ENCODE results near the gene CREB5.
"Not testable (repeated sequence)": the region's sequence is repeated elsewhere in the genome, so short reads cannot be mapped to it uniquely, and the experiment has no call there.

CREB5 gene

DNA sequence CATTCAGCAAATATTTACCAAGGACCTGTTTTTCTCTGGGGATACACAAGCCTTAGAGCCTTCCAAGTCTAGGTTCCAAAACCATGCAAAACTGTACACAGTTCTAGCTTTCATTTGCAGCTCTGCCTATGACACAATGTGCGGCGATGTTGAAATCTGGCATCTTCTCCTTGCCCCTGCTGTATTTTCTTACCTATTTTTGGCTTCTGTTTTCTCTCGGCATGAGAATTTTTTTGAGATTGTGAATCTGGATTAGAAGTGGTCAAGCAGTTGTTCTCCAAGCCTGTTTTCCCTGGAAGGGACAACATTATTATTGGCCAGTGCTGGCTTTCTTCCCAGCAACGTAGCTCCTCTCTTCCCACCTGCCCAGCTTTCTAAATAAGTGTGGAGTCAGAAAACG lies 176.3 kb downstream of the CREB5 start:
- no peak for DNase-seq

DNA sequence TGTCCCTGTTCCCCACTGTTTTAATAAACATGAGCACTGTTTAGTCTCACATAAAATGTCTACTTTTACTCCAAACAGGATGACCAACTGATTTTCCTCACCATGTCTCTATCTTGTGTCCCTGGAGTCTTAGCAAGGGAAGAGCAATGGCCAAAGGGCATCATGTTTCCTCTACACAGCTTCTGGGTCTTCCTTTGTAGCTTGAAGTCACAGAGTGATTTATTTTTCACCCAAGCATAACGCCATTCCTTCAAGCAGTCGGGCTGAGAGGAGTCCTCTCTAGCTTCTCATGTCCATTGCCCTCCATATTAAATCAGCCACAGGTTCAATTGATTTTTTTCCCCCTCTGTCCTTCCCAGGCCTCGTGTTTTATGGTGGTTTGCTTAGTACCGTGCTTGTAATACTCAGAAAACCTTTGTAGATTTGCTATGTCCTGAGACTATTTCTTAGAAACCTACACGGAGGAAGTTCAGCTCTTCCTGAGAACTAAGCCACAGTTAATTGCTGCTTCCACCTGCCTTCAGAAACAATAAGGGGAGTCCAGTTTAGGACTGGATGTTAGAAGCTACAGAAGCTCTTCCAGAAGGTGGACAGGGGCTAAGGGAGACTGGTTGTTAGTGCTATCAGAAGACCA lies 178.8 kb downstream of the CREB5 start:
- DNase-seq = no peak

DNA sequence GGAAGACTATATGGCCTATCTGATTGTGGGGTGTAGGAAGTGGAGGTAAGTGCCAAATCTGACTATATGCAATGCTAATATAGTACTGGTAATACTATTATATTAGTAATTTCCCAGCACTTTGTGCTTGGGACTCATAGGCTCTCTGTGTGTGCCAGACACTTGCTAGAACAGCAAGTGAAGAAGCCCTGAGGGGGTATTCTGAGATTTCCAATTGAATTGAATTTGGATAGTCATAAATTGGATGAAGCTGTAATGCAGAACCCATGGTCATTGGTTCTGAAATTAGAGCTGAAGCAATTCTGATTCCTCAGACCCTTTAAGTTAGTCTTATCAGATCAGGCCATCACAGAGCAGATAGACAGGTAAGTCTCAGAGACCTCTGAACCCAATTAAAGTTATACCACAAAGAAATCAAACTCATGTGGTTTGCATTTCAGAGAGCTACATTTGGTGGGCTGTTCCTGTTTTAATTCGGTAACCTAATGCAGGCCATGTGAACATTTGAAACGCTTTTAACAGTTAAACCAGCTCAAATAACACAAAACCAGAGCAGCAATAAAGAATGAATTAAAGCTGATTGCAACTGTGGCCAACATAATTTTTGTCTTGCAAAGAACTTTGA lies 179.5 kb downstream of the CREB5 start:
- DNase-seq = no peak

DNA sequence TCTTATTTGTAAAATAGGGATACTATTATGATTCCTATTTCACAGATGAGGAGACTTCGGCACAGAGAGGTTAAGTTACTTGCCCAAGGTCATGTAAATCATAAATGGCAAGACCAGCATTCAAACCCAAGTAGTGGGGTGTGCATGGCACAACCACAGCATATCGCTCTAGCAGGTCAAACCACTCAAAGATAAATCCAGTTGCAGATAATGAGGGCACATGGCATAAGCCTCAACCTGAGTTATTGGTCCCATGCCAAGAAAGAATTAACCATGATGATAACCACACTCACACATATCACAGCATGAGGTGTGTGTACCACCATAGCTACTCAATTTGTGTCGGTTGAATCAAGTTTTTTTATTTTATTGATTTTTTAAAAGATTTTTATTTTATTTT lies 180.5 kb downstream of the CREB5 start:
- no peak for DNase-seq

- no peak for DNase-seq
These were observed 182.8 kb downstream of the CREB5 start for GRCh38 chr7:28595076-28595475.

DNA sequence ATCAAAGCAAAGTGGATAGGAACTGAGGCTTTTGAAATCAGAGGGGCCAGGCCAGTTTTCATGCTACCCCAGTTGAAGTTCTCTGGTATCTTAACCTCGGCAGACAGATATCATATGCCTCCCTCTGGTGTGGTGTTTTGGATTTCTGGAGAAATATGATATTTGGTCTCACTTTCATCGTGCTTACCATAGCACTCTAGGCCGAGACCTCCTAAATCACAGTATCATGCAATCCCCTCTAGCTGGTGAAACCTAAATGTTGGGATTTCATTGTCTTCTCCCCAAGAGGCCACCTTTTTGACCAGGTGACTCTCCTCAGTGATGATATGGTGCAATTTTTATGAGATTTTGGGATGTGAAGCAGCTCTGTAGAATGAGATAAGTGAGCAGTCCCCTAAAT lies 183.5 kb downstream of the CREB5 start:
- DNase-seq = no peak

- DNase-seq = no peak
These were observed 184.1 kb downstream of the CREB5 start for GRCh38 chr7:28596245-28596935.

DNA sequence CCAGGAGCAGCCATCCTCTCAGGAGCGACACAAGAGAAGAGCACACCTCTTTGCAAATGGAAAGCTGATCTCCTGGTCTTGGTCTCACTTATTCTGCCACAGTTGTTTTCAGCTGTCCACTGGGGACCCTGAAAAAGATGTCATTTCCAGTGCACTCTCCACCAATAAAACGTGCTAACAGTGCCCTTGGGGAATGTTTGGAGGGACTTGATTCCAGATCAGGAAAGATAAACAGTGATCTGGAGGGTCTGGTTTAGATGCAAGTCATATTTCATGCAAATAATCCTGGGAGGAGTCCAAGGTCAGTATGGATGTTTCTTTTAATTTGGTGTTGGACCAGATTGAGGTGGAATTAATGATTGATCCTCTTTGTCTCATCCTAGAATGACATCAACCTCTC lies 185.0 kb downstream of the CREB5 start:
- DNase-seq = no peak

DNA sequence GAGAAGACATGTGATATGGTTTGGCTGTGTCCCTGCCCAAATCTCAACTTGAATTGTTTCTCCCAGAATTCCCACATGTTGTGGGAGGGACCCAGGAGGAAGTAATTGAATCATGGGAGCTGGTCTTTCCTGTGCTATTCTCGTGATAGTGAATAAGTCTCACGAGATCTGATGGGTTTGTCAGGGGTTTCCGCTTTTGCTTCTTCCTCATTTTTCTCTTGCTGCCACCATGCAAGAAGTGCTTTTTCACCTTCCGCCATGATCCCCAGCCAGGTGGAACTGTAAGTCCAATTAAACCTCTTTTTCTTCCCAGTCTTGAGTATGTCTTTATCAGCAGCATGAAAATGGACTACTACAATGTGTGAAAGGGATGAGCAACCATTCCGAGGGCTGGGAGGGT lies 185.7 kb downstream of the CREB5 start:
- DNase-seq = not testable (repeated sequence)

DNA sequence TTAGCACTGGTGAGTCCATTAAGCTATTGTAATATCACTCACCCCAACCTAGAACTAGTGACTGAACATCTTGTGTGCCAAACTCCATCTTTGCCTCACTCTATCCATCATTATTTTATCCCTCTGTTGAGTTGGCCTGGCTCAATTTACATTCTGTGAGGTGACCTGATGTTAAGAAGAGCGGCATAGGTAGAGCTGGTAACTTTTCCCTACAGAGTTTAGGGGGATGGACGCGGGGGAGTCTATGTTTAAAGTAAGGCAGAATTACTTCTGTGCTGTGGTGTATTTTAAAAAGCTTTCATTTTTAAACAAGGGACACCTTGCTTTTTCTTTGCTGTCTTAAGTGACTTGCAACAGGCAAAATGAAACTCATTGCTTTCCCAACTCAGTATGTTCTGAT lies 186.3 kb downstream of the CREB5 start:
- DNase-seq = no peak

GRCh38 chr7:28599411-28599810 lies 187.1 kb downstream of the CREB5 start:
- DNase-seq = no peak

- no peak for DNase-seq
These were observed 190.0 kb downstream of the CREB5 start for GRCh38 chr7:28602282-28602681.

GRCh38 chr7:28605427-28606085 lies 193.2 kb downstream of the CREB5 start:
- no peak for DNase-seq

DNA sequence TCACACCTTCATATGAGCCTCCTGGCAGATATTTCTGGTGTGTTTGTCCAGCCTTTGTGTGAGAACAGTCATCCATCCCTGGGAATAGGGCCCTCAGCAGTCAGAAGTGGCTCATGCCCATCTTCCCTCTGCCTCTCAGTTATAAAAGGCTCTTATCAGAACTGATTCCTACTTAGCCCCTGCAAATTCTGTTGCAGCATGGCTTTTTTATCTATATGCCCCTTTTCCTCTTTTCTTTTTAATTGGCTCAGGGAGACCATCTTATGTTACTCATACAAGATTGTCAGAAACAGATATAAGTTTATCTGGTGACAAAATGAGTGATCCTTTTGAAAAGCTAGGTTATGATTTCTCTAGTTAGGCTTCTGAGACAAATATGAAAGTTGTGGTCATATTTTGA lies 194.1 kb downstream of the CREB5 start:
- no peak for DNase-seq

DNA sequence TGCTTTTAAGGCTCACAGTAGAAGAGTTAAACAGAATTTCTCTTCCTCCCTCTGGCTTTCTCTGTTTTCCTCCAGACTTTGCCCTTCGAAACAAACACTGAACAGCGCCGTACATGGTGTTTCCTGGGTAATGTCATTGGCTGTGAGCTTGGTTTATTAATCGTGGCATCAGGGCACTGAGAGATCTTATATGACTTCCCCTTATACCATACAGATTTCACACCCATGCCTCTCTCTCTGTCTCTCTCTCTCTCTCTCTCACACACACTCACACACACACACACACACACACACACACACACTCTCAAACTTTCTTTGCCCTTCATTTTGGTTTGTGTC lies 195.5 kb downstream of the CREB5 start:
- DNase-seq = no peak

GRCh38 chr7:28608237-28608656 lies 195.9 kb downstream of the CREB5 start:
- DNase-seq = no peak

GRCh38 chr7:28608731-28609130 lies 196.4 kb downstream of the CREB5 start:
- no peak for DNase-seq

DNA sequence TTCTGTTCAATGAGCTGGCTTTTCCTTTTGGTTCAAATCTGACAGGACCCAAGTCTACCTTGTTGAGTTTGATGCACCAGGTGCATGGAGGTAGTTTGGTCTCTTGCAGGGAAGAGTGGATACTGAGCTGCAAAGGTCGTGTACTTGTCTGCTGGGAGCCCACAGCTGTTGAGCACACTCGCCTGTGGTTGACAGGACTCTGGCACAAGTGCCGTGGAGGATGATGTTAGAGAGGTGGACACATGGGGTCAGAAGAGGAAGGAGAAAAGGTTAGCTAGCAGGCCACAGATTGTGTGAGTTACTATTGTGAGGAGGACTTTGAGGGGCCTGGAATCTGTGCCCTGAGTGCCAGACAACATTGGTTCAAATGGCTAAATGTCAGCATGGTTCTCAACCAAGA lies 197.3 kb downstream of the CREB5 start:
- DNase-seq = no peak

GRCh38 chr7:28611399-28611897 lies 199.1 kb downstream of the CREB5 start:
- DNase-seq = not testable (repeated sequence)

GRCh38 chr7:28613262-28613661 lies 200.9 kb downstream of the CREB5 start:
- DNase-seq = no peak

DNA sequence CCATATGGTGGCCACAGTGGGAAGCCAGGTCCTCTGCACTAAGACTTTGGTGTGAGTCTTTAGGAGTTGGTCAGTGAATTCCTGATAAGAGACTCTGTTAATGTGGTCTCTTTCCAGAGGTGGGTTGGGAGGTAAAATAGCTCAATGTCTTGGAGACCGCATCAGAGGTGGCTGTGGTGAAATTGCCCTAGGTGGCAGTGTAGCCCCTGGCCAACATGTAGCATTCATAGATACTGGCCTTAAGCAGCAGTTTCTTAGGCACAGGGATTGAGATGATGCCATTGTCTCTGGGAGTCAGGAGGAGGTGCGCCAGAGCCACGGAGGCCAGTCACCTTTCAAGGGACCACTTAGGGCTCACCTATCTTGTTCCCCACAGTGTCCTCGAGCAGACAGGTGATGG lies 202.8 kb downstream of the CREB5 start:
- no peak for DNase-seq

DNA sequence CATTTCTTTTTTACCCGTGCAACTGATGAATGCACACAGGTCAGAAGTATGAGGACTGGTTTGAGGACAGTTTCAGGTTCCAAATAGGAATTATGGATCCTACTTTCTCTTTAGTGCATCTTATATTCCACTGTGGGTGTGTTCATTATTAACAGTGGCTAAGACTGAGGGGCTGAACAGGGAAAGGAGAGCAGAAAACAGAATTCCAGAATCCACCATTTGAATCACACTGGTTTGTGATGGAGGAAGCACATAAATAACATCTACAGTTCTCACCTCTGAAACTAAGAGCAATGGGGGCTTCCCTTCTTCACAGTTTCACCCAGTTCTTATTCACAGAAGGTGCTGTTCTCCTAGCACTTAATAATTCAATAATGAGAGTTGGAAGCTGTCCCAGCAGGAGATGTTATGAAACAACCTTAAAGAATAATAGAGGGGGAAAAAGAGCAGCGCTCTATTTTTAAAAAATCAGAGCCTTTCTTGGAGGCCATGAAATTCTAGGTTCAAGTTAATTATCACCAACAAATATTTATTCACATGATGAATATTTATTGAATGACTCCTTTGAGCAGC lies 205.1 kb downstream of the CREB5 start:
- DNase-seq = no peak

DNA sequence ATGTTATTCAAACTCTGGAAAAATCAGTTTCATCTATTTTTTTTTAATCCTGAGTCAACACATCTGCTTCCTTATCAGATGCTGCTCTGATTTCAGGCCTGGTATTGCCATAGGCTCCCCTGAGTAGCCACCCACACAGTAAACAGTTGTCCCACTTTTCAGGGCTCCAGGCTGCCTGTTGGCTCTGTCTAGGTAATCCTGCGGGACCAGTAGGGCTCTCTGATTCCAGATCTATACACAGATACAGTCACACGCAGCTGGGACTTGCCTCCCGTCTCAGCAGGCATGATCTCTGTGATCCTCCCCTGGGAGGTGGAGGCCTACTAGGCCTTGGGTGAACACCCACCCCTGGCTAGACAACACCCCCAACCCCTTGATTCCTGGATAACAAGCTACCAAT lies 206.1 kb downstream of the CREB5 start:
- no peak for DNase-seq

DNA sequence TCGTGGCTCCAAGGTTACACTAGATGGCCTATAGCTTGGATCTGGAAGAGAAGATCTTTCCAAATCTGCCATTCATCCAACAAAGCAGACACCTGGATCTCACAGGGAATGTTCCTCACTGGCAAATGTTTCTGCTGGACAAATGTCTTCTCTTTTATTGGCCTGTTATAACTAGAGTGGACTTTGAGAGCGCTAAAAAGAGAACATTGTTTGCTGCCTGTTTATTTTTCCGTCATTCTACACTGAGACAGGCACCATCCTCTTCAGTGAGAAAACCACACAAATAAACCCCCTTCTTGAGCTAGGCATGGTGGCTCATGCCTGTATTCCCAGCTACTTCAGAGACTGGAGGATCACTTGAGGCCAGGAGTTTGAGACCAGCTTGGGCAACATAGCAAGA lies 206.9 kb downstream of the CREB5 start:
- no peak for DNase-seq

Measured in left hindlimb (tissue), 1 donor.